HG02885 (cell line): ENCODE results near the gene ADAMTS2.

ENCODE experiments used
- ATAC-seq: cut with Tn5 transposase; IDR thresholded peaks from one replicate; pipeline ENCODE4 v1.9.1; 2021; ENCODE audit warnings: mild to moderate bottlenecking; ENCODE audit not compliant: unreplicated experiment, poor library complexity

Gene ADAMTS2

GRCh38 chr5:179301376-179301775, 43.9 kb downstream of the ADAMTS2 start:
- no peak for ATAC-seq

- no peak for ATAC-seq
Observed at GRCh38 chr5:179300581-179301180, 44.6 kb downstream of the ADAMTS2 start.

GRCh38 chr5:179298181-179298993, 46.9 kb downstream of the ADAMTS2 start:
- no peak for ATAC-seq

GRCh38 chr5:179297486-179298180, 47.6 kb downstream of the ADAMTS2 start:
- ATAC-seq, result no peak

- no peak for ATAC-seq
Observed at GRCh38 chr5:179297026-179297425, 48.2 kb downstream of the ADAMTS2 start.

GRCh38 chr5:179296150-179296821, 49.0 kb downstream of the ADAMTS2 start:
- no peak for ATAC-seq

- ATAC-seq, result no peak
Observed at GRCh38 chr5:179295778-179296149, 49.5 kb downstream of the ADAMTS2 start.

GRCh38 chr5:179294891-179295777, 50.1 kb downstream of the ADAMTS2 start:
- ATAC-seq, result no peak

- ATAC-seq, result no peak
Observed at GRCh38 chr5:179294131-179294780, 51.0 kb downstream of the ADAMTS2 start.

GRCh38 chr5:179292681-179293635, 52.3 kb downstream of the ADAMTS2 start:
- no peak for ATAC-seq

GRCh38 chr5:179292202-179292601, 53.1 kb downstream of the ADAMTS2 start:
- ATAC-seq, result no peak

GRCh38 chr5:179290681-179291540, 54.4 kb downstream of the ADAMTS2 start:
- no peak for ATAC-seq

GRCh38 chr5:179289756-179290385, 55.4 kb downstream of the ADAMTS2 start:
- ATAC-seq, result no peak

GRCh38 chr5:179288809-179289185, 56.5 kb downstream of the ADAMTS2 start:
- ATAC-seq, result no peak

- ATAC-seq, result no peak
Observed at GRCh38 chr5:179288101-179288808, 57.0 kb downstream of the ADAMTS2 start.

GRCh38 chr5:179287631-179288030, 57.6 kb downstream of the ADAMTS2 start:
- no peak for ATAC-seq
